ENCODE results near the gene TMEM9.

TMEM9 gene

GRCh38 chr1:201095581-201095980 lies 58.7 kb downstream of the TMEM9 start:
- in situ Hi-C loops (cut with HindIII; ENCODE audit: low pct_ligation_motif_present, low pct_unique_long_range_greater_than_20kb, low sequenced_read_pairs): no loop called here
- DNase-seq: no peak

GRCh38 chr1:201094832-201095231 lies 59.4 kb downstream of the TMEM9 start:
- no peak for DNase-seq
- in situ Hi-C loops (cut with HindIII; ENCODE audit: low pct_ligation_motif_present, low pct_unique_long_range_greater_than_20kb, low sequenced_read_pairs): no loop called here

GRCh38 chr1:201093962-201094361 lies 60.3 kb downstream of the TMEM9 start:
- DNase-seq: no peak
- in situ Hi-C loops (cut with HindIII; ENCODE audit: low pct_ligation_motif_present, low pct_unique_long_range_greater_than_20kb, low sequenced_read_pairs): no loop called here

- in situ Hi-C loops (cut with HindIII; ENCODE audit: low pct_ligation_motif_present, low pct_unique_long_range_greater_than_20kb, low sequenced_read_pairs): no loop called here
- no peak for DNase-seq
Measured at GRCh38 chr1:201093561-201093960, 60.7 kb downstream of the TMEM9 start.

- DNase-seq: no peak
- in situ Hi-C loops (cut with HindIII; ENCODE audit: low pct_ligation_motif_present, low pct_unique_long_range_greater_than_20kb, low sequenced_read_pairs): no loop called here
Measured at GRCh38 chr1:201092738-201093137, 61.5 kb downstream of the TMEM9 start.

- in situ Hi-C loops (cut with HindIII; ENCODE audit: low pct_ligation_motif_present, low pct_unique_long_range_greater_than_20kb, low sequenced_read_pairs): no loop called here
- DNase-seq: no peak
Measured at GRCh38 chr1:201091256-201091655, 63.0 kb downstream of the TMEM9 start.

GRCh38 chr1:201090541-201090940 lies 63.7 kb downstream of the TMEM9 start:
- no peak for DNase-seq
- in situ Hi-C loops (cut with HindIII; ENCODE audit: low pct_ligation_motif_present, low pct_unique_long_range_greater_than_20kb, low sequenced_read_pairs): no loop called here

GRCh38 chr1:201089596-201089995 lies 64.7 kb downstream of the TMEM9 start:
- in situ Hi-C loops (cut with HindIII; ENCODE audit: low pct_ligation_motif_present, low pct_unique_long_range_greater_than_20kb, low sequenced_read_pairs): no loop called here

GRCh38 chr1:201088901-201089525 lies 65.3 kb downstream of the TMEM9 start:
- in situ Hi-C loops (cut with HindIII; ENCODE audit: low pct_ligation_motif_present, low pct_unique_long_range_greater_than_20kb, low sequenced_read_pairs): no loop called here

More at GRCh38 chr1:201089596-201089995, 64.7 kb downstream of the TMEM9 start:
- DNase-seq: no peak

GRCh38 chr1:201088395-201088794 lies 65.9 kb downstream of the TMEM9 start:
- in situ Hi-C loops (cut with HindIII; ENCODE audit: low pct_ligation_motif_present, low pct_unique_long_range_greater_than_20kb, low sequenced_read_pairs): no loop called here
- no peak for DNase-seq

More at GRCh38 chr1:201088901-201089525, 65.3 kb downstream of the TMEM9 start:
- no peak for DNase-seq

- DNase-seq: peak; percentile 74
- in situ Hi-C loops (cut with HindIII; ENCODE audit: low pct_ligation_motif_present, low pct_unique_long_range_greater_than_20kb, low sequenced_read_pairs): no loop called here
Measured at GRCh38 chr1:201085902-201086735, 68.2 kb downstream of the TMEM9 start.
